ENCODE results near the gene DISC1.

Gene DISC1

GRCh38 chr1:231826566-231826965 is 200.0 kb downstream of the DISC1 start:
- no peak for TF ChIP-seq CTCF (IDR thresholded peaks at IDR 0.05)

GRCh38 chr1:231827337-231828105 is 200.9 kb downstream of the DISC1 start:
- TF ChIP-seq CTCF (IDR thresholded peaks at IDR 0.05) = no peak

GRCh38 chr1:231828182-231828920 is 201.8 kb downstream of the DISC1 start:
- no peak for TF ChIP-seq CTCF (IDR thresholded peaks at IDR 0.05)

GRCh38 chr1:231829332-231829731 is 202.7 kb downstream of the DISC1 start:
- no peak for TF ChIP-seq CTCF (IDR thresholded peaks at IDR 0.05)

GRCh38 chr1:231836227-231836893 is 209.8 kb downstream of the DISC1 start:
- no peak for TF ChIP-seq CTCF (IDR thresholded peaks at IDR 0.05)

GRCh38 chr1:231838521-231838920 is 211.9 kb downstream of the DISC1 start:
- TF ChIP-seq CTCF (IDR thresholded peaks at IDR 0.05) = no peak

GRCh38 chr1:231839999-231840398 is 213.4 kb downstream of the DISC1 start:
- TF ChIP-seq CTCF (IDR thresholded peaks at IDR 0.05) = no peak

Measured in LNCAP (cell line).